Activated CD8-positive, alpha-beta T cell treated with anti-CD3 and anti-CD28 coated beads for 36 hours (primary cell): ENCODE results near the gene NPC1L1. TPM values are rescaled to one million over a fixed set of nuclear protein-coding genes. Genes with fewer than 3 reads are reported as not detected.

Experiments used
- ATAC-seq: fragments of 200-7000 bp; cut with Tn5 transposase; one replicate; pipeline ENCODE4 v1.10.0; 2021; ENCODE audit warnings: mild to moderate bottlenecking, moderate library complexity
- CTCF ChIA-PET: fragments of 350-600 bp; sonication (Branson Sonifier 250); formaldehyde crosslinking; loops from one replicate; lab custom pipeline; 2021; ENCODE audit warnings: antibody characterized with exemption; lab: Charles Lee
- POLR2A ChIA-PET: fragments of 350-600 bp; sonication (Branson Sonifier 250); formaldehyde crosslinking; loops from one replicate; lab custom pipeline; 2021; ENCODE audit warnings: antibody characterized with exemption; lab: Charles Lee
- DNase-seq: peaks from one replicate; pipeline ENCODE4 v3.0.0-alpha.2; 2020
- H3K27ac Mint-ChIP-seq: one replicate; pipeline ENCODE4 v1.8.0; 2021; ENCODE audit warnings: mild to moderate bottlenecking, mixed read lengths
- H3K27me3 Mint-ChIP-seq: one replicate; pipeline ENCODE4 v1.8.0; 2021; ENCODE audit warnings: mixed read lengths
- H3K36me3 Mint-ChIP-seq: one replicate; pipeline ENCODE4 v1.8.0; 2021; ENCODE audit warnings: low read depth, mixed read lengths
- H3K4me1 Mint-ChIP-seq: one replicate; pipeline ENCODE4 v1.8.0; 2021; ENCODE audit warnings: low read depth, mixed read lengths
- H3K4me3 Mint-ChIP-seq: one replicate; pipeline ENCODE4 v1.8.0; 2021; ENCODE audit warnings: mild to moderate bottlenecking, moderate library complexity, mixed read lengths
- H3K9me3 Mint-ChIP-seq: one replicate; pipeline ENCODE4 v1.8.0; 2021; ENCODE audit warnings: mixed read lengths
- CTCF ChIP-seq: fragments of 200-600 bp; IDR thresholded peaks from one replicate; pipeline ENCODE4 v1.8.0; 2022; ENCODE audit warnings: antibody characterized with exemption, mild to moderate bottlenecking
- intact Hi-C: fragments of 100-400 bp; cut with micrococcal nuclease; formaldehyde crosslinking; loops from one replicate; pipeline ENCODE4 v1.10.0; 2022
- total RNA-seq, 2 experiments: library from RNA; stranded (reverse); gene quantifications; one replicate each; pipeline ENCODE4 v1.2.3, GENCODE V29; 2021

NPC1L1 gene
- total RNA-seq, 2 experiments from 2014 or later = 0.07 TPM; not detected in 1

GRCh38 chr7:44575054-44575453 lies 33.9 kb upstream of the NPC1L1 start:
- Mint-ChIP-seq H3K27me3 (no peaks in the 10 kb centered on the region), H3K4me3 (peak overlapping the region; percentile 99), H3K4me1 (peaks cover 51% of the 10 kb centered on the region), H3K9me3 (no peaks in the 10 kb centered on the region), H3K27ac (peak overlapping the region; percentile 96), H3K36me3 (peaks cover 68% of the 10 kb centered on the region)
- no peak for ATAC-seq
- no peak for TF ChIP-seq CTCF
- CTCF ChIA-PET = interaction anchor here (1.4 to 4.0 kb wide), 2 partner anchors 10 to 41 kb away, joined by 4 to 32 read pairs; no protein-coding TSS in a partner anchor
- POLR2A ChIA-PET = interaction anchor here (0.9 to 3.4 kb wide), 6 partner anchors 10 to 531 kb away, joined by 3 to 24 read pairs (median 4); partner anchors contain the start of genes DBNL, PURB and YKT6
- no peak for DNase-seq
- intact Hi-C loops = no loop called here

- ChIA-PET POLR2A (interaction anchor here (0.8 to 5.1 kb wide), 12 partner anchors 7 to 406 kb away, joined by 3 to 32 read pairs (median 4); partner anchors contain the start of genes PURB, TMED4 and YKT6), CTCF (interaction anchor here (0.6 to 4.0 kb wide), 5 partner anchors 9 to 177 kb away, joined by 3 to 32 read pairs (median 4); no protein-coding TSS in a partner anchor)
- H3K4me3 Mint-ChIP-seq = peak overlapping the region; percentile 99
- H3K36me3 Mint-ChIP-seq = peaks cover 68% of the 10 kb centered on the region
- intact Hi-C loops = no loop called here
- DNase-seq = no peak
- ATAC-seq = no peak
- TF ChIP-seq CTCF = no peak
- peaks cover 44% of the 10 kb centered on the region for H3K4me1 Mint-ChIP-seq
- H3K27ac Mint-ChIP-seq = peak overlapping the region; percentile 96
- no peaks in the 10 kb centered on the region for H3K9me3 Mint-ChIP-seq
- H3K27me3 Mint-ChIP-seq = no peaks in the 10 kb centered on the region
These were observed 33.2 kb upstream of the NPC1L1 start for GRCh38 chr7:44574287-44574872.

GRCh38 chr7:44573464-44574286 lies 32.5 kb upstream of the NPC1L1 start, which contains the start of gene DDX56:
Gene DDX56 (minus strand): TSS chr7:44573908. CDS start chr7:44573895, 13 bp downstream.
- peak within 1 kb of the TSS; percentile 99 for H3K4me3 Mint-ChIP-seq
- peaks cover 68% of the 10 kb centered on the region for H3K36me3 Mint-ChIP-seq
- DNase-seq (peak; percentile 96), ATAC-seq (peak; percentile 98)
- CTCF ChIA-PET = interaction anchor here (0.6 to 4.0 kb wide), 6 partner anchors 9 to 330 kb away, joined by 3 to 32 read pairs (median 4); no protein-coding TSS in a partner anchor
- TF ChIP-seq CTCF = no peak
- POLR2A ChIA-PET = interaction anchor here (0.8 to 5.1 kb wide), 13 partner anchors 8 to 407 kb away, joined by 3 to 32 read pairs (median 3); partner anchors contain the start of genes PURB, TMED4 and YKT6
- peak within 1 kb of the TSS; percentile 96 for H3K27ac Mint-ChIP-seq
- intact Hi-C loops = no loop called here
- H3K27me3 Mint-ChIP-seq = no peaks in the 10 kb centered on the region
- no peaks in the 10 kb centered on the region for H3K9me3 Mint-ChIP-seq
- H3K4me1 Mint-ChIP-seq = peaks cover 41% of the 10 kb centered on the region

- Mint-ChIP-seq H3K4me1 (peaks cover 38% of the 10 kb centered on the region), H3K27me3 (no peaks in the 10 kb centered on the region), H3K36me3 (peaks cover 68% of the 10 kb centered on the region), H3K9me3 (no peaks in the 10 kb centered on the region), H3K4me3 (peak overlapping the region; percentile 99), H3K27ac (peak overlapping the region; percentile 96)
- DNase-seq (no peak), ATAC-seq (no peak)
- intact Hi-C loops = no loop called here
- POLR2A ChIA-PET = interaction anchor here (0.8 to 5.1 kb wide), 8 partner anchors 7 to 315 kb away, joined by 3 to 32 read pairs (median 4); partner anchors contain the start of gene TMED4
- CTCF ChIA-PET = interaction anchor here (1.0 to 4.0 kb wide), 4 partner anchors 8 to 224 kb away, joined by 3 to 32 read pairs (median 7); no protein-coding TSS in a partner anchor
- no peak for TF ChIP-seq CTCF
These were observed 31.6 kb upstream of the NPC1L1 start for GRCh38 chr7:44572771-44573170.
